ENCODE data around the gene FOXO3. TPM values are rescaled to one million over a fixed set of nuclear protein-coding genes. Genes with fewer than 3 reads are reported as not detected.

Gene FOXO3
- total and polyA plus RNA-seq, 2 experiments from 2014 or later, result 20.2 to 20.8 TPM

DNA sequence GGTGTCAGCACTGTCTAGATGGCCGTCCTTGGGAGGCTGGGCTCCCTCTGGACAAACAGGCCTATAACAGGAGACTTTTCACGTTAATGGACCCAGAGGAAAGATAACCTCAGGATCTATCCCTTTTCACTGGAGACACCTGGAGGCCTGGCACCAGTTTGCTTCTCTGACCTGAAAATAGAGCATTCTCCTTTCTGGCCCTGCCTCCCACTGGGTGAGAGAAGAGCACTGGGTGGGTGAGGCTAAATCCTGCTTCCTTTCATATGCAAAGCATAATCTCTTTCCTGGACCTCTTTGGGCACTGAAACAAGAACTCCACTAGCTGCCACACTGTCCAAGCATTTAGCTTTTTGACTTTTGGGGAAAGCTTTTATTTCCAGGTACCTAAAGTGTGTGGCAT, 78.3 kb downstream of the FOXO3 start:
- H3K4me3 ChIP-seq, result no peak overlapping the region
- DNase-seq (ENCODE audit: low read depth in 1 of 2, low spot score in 1 of 2), result no peak
- no peaks in the 10 kb centered on the region for H3K36me3 ChIP-seq
- H3K9me3 ChIP-seq (ENCODE audit: low read depth), result no peaks in the 10 kb centered on the region
- H3K27me3 ChIP-seq, result no peaks in the 10 kb centered on the region
- H3K4me1 ChIP-seq (ENCODE audit: low read depth), result no peaks in the 10 kb centered on the region
- TF ChIP-seq, protein P1, sequence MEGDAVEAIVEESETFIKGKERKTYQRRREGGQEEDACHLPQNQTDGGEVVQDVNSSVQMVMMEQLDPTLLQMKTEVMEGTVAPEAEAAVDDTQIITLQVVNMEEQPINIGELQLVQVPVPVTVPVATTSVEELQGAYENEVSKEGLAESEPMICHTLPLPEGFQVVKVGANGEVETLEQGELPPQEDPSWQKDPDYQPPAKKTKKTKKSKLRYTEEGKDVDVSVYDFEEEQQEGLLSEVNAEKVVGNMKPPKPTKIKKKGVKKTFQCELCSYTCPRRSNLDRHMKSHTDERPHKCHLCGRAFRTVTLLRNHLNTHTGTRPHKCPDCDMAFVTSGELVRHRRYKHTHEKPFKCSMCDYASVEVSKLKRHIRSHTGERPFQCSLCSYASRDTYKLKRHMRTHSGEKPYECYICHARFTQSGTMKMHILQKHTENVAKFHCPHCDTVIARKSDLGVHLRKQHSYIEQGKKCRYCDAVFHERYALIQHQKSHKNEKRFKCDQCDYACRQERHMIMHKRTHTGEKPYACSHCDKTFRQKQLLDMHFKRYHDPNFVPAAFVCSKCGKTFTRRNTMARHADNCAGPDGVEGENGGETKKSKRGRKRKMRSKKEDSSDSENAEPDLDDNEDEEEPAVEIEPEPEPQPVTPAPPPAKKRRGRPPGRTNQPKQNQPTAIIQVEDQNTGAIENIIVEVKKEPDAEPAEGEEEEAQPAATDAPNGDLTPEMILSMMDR (IDR thresholded peaks at IDR 0.05; ENCODE audit: low read depth, low read length), result no peak
- no peak overlapping the region for H3K27ac ChIP-seq

DNA sequence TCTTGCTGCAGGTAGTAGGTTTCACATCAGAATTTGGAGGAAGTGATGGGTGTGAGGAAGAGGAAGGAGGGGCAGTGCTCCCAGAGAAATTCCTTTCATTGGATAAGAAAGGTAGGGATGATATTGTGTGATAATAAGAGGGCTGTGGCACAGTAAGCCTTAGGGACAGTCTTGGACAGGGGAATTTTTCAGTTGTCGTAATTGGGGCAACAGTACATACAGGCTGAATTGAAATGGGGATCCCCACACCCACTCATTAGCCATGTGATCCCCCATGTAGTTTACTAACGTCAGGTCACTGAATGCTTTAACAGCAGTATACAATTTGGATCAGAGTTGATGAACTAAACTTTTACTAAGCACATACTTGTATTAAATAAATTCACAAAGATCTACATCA, 79.4 kb downstream of the FOXO3 start:
- no peaks in the 10 kb centered on the region for H3K36me3 ChIP-seq
- no peak overlapping the region for H3K4me3 ChIP-seq
- TF ChIP-seq, protein P1 (IDR thresholded peaks at IDR 0.05; ENCODE audit: low read depth, low read length), result no peak
- no peaks in the 10 kb centered on the region for H3K27me3 ChIP-seq
- no peak overlapping the region for H3K27ac ChIP-seq
- H3K9me3 ChIP-seq (ENCODE audit: low read depth), result no peaks in the 10 kb centered on the region
- H3K4me1 ChIP-seq (ENCODE audit: low read depth), result peaks cover 2% of the 10 kb centered on the region
- DNase-seq (ENCODE audit: low read depth in 1 of 2, low spot score in 1 of 2), result no peak

DNA sequence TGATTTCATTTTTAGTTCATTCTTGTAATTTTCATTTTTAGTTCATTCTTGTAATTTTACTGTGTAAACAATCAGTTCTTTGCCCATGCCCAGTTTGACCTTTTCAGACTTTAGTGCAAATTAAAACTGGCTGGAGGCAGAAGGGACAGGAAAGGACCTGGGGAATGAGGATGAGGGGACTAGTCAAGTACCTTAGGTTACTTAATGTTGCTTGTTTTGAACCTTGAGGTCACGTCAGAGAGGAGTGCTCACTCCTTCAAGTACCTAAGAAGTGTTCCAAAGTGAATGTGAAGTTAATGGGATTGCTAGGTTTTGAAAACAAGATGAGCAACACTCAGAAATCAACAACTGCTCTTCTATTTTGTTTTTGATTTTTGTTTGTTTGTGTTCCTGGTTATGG, 82.5 kb downstream of the FOXO3 start:
- Histone ChIP-seq H3K4me1 (ENCODE audit: low read depth) (peaks cover 23% of the 10 kb centered on the region), H3K27me3 (no peaks in the 10 kb centered on the region), H3K4me3 (no peak overlapping the region), H3K9me3 (ENCODE audit: low read depth) (no peaks in the 10 kb centered on the region), H3K36me3 (no peaks in the 10 kb centered on the region), H3K27ac (no peak overlapping the region)
- TF ChIP-seq, protein P1 (IDR thresholded peaks at IDR 0.05; ENCODE audit: low read depth, low read length), result no peak
- DNase-seq (ENCODE audit: low read depth in 1 of 2, low spot score in 1 of 2), result no peak

DNA sequence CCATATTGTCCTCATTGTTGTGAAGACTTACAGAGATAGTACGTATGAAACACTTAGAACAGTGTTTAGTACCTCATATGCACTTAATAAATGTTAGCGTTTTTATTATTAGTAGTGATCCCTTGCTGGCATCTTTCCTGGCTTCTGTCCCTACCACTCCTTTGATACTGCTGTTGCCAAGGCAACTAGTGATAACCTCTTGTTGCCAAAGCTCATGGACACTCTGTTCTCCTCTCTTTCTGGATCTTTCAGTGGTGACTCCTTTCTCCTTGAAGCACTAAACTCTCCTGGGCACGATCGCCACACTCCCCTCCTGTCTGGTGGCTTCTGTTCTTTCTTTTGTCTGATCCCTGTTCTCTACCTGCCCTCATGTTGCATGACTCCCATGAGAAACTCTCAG, 83.5 kb downstream of the FOXO3 start:
- Histone ChIP-seq H3K4me1 (ENCODE audit: low read depth) (peaks cover 23% of the 10 kb centered on the region), H3K4me3 (no peak overlapping the region), H3K9me3 (ENCODE audit: low read depth) (no peaks in the 10 kb centered on the region), H3K36me3 (no peaks in the 10 kb centered on the region), H3K27ac (no peak overlapping the region), H3K27me3 (no peaks in the 10 kb centered on the region)
- peak in 1 of 2 donors; percentile 31 for DNase-seq (ENCODE audit: low read depth in 1 of 2, low spot score in 1 of 2)
- TF ChIP-seq, protein P1 (IDR thresholded peaks at IDR 0.05; ENCODE audit: low read depth, low read length), result no peak

DNA sequence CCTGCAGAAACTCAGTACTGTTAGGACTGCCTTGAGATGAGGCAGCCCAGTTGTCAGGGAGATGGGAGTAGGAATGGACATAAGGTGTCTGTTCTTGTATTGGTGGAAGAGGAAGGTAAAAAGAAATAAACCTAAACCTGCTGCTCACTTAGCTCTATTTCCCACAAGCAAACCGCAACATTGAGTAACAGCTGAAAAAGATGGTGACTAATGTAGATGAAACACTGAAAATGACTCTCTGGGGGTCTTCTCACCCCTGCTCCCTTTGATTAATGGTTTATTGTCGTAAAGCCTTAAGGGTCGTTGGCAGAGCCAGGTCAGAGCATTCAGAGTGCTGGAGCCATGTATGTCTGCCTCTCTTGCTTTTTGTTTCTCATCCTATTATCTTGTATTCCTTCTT, 87.5 kb downstream of the FOXO3 start:
- TF ChIP-seq, protein P1 (IDR thresholded peaks at IDR 0.05; ENCODE audit: low read depth, low read length), result no peak
- no peaks in the 10 kb centered on the region for H3K36me3 ChIP-seq
- no peaks in the 10 kb centered on the region for H3K9me3 ChIP-seq (ENCODE audit: low read depth)
- peaks cover 6% of the 10 kb centered on the region for H3K27me3 ChIP-seq
- no peak overlapping the region for H3K27ac ChIP-seq
- peaks cover 23% of the 10 kb centered on the region for H3K4me1 ChIP-seq (ENCODE audit: low read depth)
- no peak overlapping the region for H3K4me3 ChIP-seq
- DNase-seq (ENCODE audit: low read depth in 1 of 2, low spot score in 1 of 2), result no peak

DNA sequence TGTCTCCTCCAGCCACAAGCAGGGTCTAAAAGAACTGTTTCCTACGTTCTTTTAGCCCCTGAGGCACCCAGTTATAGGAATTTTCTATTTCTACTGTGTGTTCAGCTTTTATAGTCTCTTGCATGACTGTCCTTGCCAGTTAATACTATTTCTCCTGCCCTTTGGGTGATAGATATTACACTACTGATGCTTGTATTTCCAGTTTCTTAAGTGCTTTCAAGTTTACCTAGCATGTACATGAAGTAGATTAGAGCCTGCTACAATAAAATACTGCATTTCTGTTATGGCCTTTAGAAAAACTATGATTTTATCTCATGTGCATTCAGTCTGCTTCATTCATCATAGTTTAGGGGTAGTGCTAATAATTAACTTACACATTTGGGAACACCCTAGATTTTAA, 89.6 kb downstream of the FOXO3 start:
- Histone ChIP-seq H3K36me3 (no peaks in the 10 kb centered on the region), H3K4me1 (ENCODE audit: low read depth) (peaks cover 19% of the 10 kb centered on the region), H3K9me3 (ENCODE audit: low read depth) (no peaks in the 10 kb centered on the region), H3K27me3 (peaks cover 6% of the 10 kb centered on the region), H3K27ac (no peak overlapping the region), H3K4me3 (no peak overlapping the region)
- no peak for DNase-seq (ENCODE audit: low read depth in 1 of 2, low spot score in 1 of 2)
- TF ChIP-seq, protein P1 (IDR thresholded peaks at IDR 0.05; ENCODE audit: low read depth, low read length), result no peak

Data from cardiac muscle cell (in vitro differentiated cells and primary cell).